Measurements from ENCODE around the gene RPL13. TPM values are rescaled to one million over a fixed set of nuclear protein-coding genes. Genes with fewer than 3 reads are reported as not detected.
"Not testable (repeated sequence)": the region's sequence is repeated elsewhere in the genome, so short reads cannot be mapped to it uniquely, and the experiment has no call there.

The RPL13 gene
- total RNA-seq, 4 donors from 2014 or later: 1,597 to 3,276 (median 2,603) TPM

GRCh38 chr16:89567656-89568594, 7.4 kb downstream of the RPL13 start:
- H3K4me1 ChIP-seq: peaks cover 4 to 41% (median 20%) of the 10 kb centered on the region in 4 donors
- H3K9me3 ChIP-seq: no peaks in the 10 kb centered on the region
- no peak overlapping the region for H3K27ac ChIP-seq
- no peak for DNase-seq
- no peaks in the 10 kb centered on the region for H3K27me3 ChIP-seq
- no peak overlapping the region for H3K4me3 ChIP-seq
- H3K36me3 ChIP-seq: peaks cover 0 to 17% (median 0%) of the 10 kb centered on the region in 3 donors
- no peak for TF ChIP-seq POLR2A (IDR thresholded peaks at IDR 0.05)
- TF ChIP-seq CTCF (IDR thresholded peaks at IDR 0.05): no peak

GRCh38 chr16:89569506-89570341, 9.2 kb downstream of the RPL13 start:
- TF ChIP-seq CTCF (IDR thresholded peaks at IDR 0.05) (no peak), POLR2A (IDR thresholded peaks at IDR 0.05) (no peak)
- Histone ChIP-seq H3K4me1 (peaks cover 4 to 31% (median 15%) of the 10 kb centered on the region in 4 donors), H3K9me3 (no peaks in the 10 kb centered on the region), H3K4me3 (no peak overlapping the region), H3K36me3 (peaks cover 0 to under 1% (median 0%) of the 10 kb centered on the region in 3 donors), H3K27me3 (peaks cover 0 to 4% of the 10 kb centered on the region in 2 donors), H3K27ac (no peak overlapping the region)
- DNase-seq: no peak

- H3K27me3 ChIP-seq: peaks cover 0 to 5% of the 10 kb centered on the region in 2 donors
- no peak for DNase-seq
- no peaks in the 10 kb centered on the region for H3K9me3 ChIP-seq
- no peak overlapping the region for H3K27ac ChIP-seq
- H3K36me3 ChIP-seq: no peaks in the 10 kb centered on the region
- H3K4me3 ChIP-seq: no peak overlapping the region
- TF ChIP-seq CTCF (IDR thresholded peaks at IDR 0.05) (no peak), POLR2A (IDR thresholded peaks at IDR 0.05) (no peak)
- H3K4me1 ChIP-seq: peaks cover 4 to 31% (median 14%) of the 10 kb centered on the region in 4 donors
Observed at GRCh38 chr16:89570342-89570923, 10.0 kb downstream of the RPL13 start.

- H3K4me1 ChIP-seq: peaks cover under 1 to 30% (median 14%) of the 10 kb centered on the region in 4 donors
- H3K27me3 ChIP-seq, H3K9me3 ChIP-seq, H3K27ac ChIP-seq, DNase-seq, H3K36me3 ChIP-seq, H3K4me3 ChIP-seq: not testable (repeated sequence)
Observed at GRCh38 chr16:89570983-89571598, 10.6 kb downstream of the RPL13 start.

GRCh38 chr16:89571636-89572035, 11.2 kb downstream of the RPL13 start:
- no peaks in the 10 kb centered on the region for H3K36me3 ChIP-seq
- no peak overlapping the region for H3K4me3 ChIP-seq
- TF ChIP-seq CTCF (IDR thresholded peaks at IDR 0.05): no peak
- TF ChIP-seq POLR2A (IDR thresholded peaks at IDR 0.05): no peak
- no peaks in the 10 kb centered on the region for H3K9me3 ChIP-seq
- DNase-seq: no peak
- H3K4me1 ChIP-seq: peaks cover 0 to 29% (median 14%) of the 10 kb centered on the region in 4 donors
- peaks cover 0 to 5% of the 10 kb centered on the region in 2 donors for H3K27me3 ChIP-seq
- no peak overlapping the region for H3K27ac ChIP-seq

Data from Peyer's patch (tissue), 4 donors.